AG09309 (cell line): ENCODE data around the gene UBE2E2.

Experiments used
- DNase-seq: peaks from one replicate; pipeline ENCODE4 v3.0.0-alpha.2; 2010; ENCODE audit warnings: low read depth
- H3K4me3 ChIP-seq: 2 replicates; pipeline ENCODE4 v1.5.1; 2011; ENCODE audit warnings: mild to moderate bottlenecking, low read depth, low read length, moderate library complexity; ENCODE audit not compliant: control insufficient read depth
- CTCF ChIP-seq: IDR thresholded peaks from 2 replicates; pipeline ENCODE4 v1.5.1; 2011; ENCODE audit warnings: mild to moderate bottlenecking, low read depth, low read length, inconsistent platforms; ENCODE audit not compliant: insufficient read depth, control insufficient read depth; ENCODE audit errors: missing control alignments

UBE2E2 gene

GRCh38 chr3:23549148-23549910, 346.2 kb downstream of the UBE2E2 start:
- no peak for TF ChIP-seq CTCF
- no peak for DNase-seq
- H3K4me3 ChIP-seq: no peak overlapping the region

- TF ChIP-seq CTCF: no peak
- no peak for DNase-seq
- H3K4me3 ChIP-seq: no peak overlapping the region
Measured at GRCh38 chr3:23550402-23550801, 347.3 kb downstream of the UBE2E2 start.

- DNase-seq: no peak
- TF ChIP-seq CTCF: no peak
- no peak overlapping the region for H3K4me3 ChIP-seq
Measured at GRCh38 chr3:23552506-23552905, 349.4 kb downstream of the UBE2E2 start.

- DNase-seq: no peak
- no peak for TF ChIP-seq CTCF
- H3K4me3 ChIP-seq: no peak overlapping the region
Measured at GRCh38 chr3:23553353-23553752, 350.2 kb downstream of the UBE2E2 start.

GRCh38 chr3:23565041-23565775, 362.1 kb downstream of the UBE2E2 start:
- DNase-seq: no peak
- no peak for TF ChIP-seq CTCF
- no peak overlapping the region for H3K4me3 ChIP-seq

- no peak for TF ChIP-seq CTCF
- H3K4me3 ChIP-seq: no peak overlapping the region
- no peak for DNase-seq
Measured at GRCh38 chr3:23566499-23566898, 363.4 kb downstream of the UBE2E2 start.
